Measurements from ENCODE around the gene COL6A2.

- TF ChIP-seq POLR2A (IDR thresholded peaks at IDR 0.05; ENCODE audit: low read length): no peak
- no peak for TF ChIP-seq CTCF (IDR thresholded peaks at IDR 0.05)
- TF ChIP-seq MAX (IDR thresholded peaks at IDR 0.05): no peak
- no peak for TF ChIP-seq BHLHE40 (IDR thresholded peaks at IDR 0.05; ENCODE audit: low read depth, low read length)
- TF ChIP-seq CBX2 (IDR thresholded peaks at IDR 0.05; ENCODE audit: borderline replicate concordance, low read depth): no peak
- TF ChIP-seq USF2 (IDR thresholded peaks at IDR 0.05): no peak
- TF ChIP-seq GATA3 (IDR thresholded peaks at IDR 0.05; ENCODE audit: borderline replicate concordance): no peak
- no peak for TF ChIP-seq REST (IDR thresholded peaks at IDR 0.05)
- no peak for TF ChIP-seq CHD2 (IDR thresholded peaks at IDR 0.05; ENCODE audit: low read length, partially characterized antibody)
- TF ChIP-seq EP300 (IDR thresholded peaks at IDR 0.05): no peak
- no peak for TF ChIP-seq MYC (IDR thresholded peaks at IDR 0.05; ENCODE audit: borderline replicate concordance, low read length)
These were observed 52.2 kb downstream of the COL6A2 start for GRCh38 chr21:46150073-46150472.

Data from A549 (cell line).